GM12878 (cell line): Measurements from ENCODE around the gene RASGRF2. TPM values are rescaled to one million over a fixed set of nuclear protein-coding genes. Genes with fewer than 3 reads are reported as not detected.

Experiments
- ATAC-seq: fragments of 200-7000 bp; cut with Tn5 transposase; 3 replicates; pipeline ENCODE4 v1.9.1; 2020; ENCODE audit warnings: mild to moderate bottlenecking, moderate library complexity
- BruUV-seq: library from RNA; stranded (reverse); fragments of 400-500 nt; replicated peaks from 2 replicates; lab custom pipeline; 2021; lab: Mats Ljungman, UMichigan
- CTCF ChIA-PET: fragments of 300-600 bp; sonication (Branson Sonifier 250); formaldehyde crosslinking; extraction: SDS; loops from one replicate; lab custom pipeline; 2021; ENCODE audit warnings: inconsistent platforms; lab: Yijun Ruan, JAX
- POLR2A ChIA-PET: fragments of 350-600 bp; formaldehyde crosslinking; extraction: SDS; loops from one replicate; lab custom pipeline; 2021; ENCODE audit warnings: inconsistent platforms; lab: Charles Lee
- RAD21 ChIA-PET: fragments of 300-600 bp; sonication (Branson Sonifier 250); formaldehyde crosslinking; loops from one replicate; lab custom pipeline; 2023; ENCODE audit warnings: antibody characterized with exemption; ENCODE audit not compliant: unreplicated experiment; lab: Charles Lee
- SMC1A ChIA-PET: fragments of 300-600 bp; sonication (Branson Sonifier 250); formaldehyde crosslinking; loops from one replicate; lab custom pipeline; 2023; ENCODE audit not compliant: unreplicated experiment, uncharacterized antibody; lab: Charles Lee
- DNase-seq: peaks from one replicate; pipeline ENCODE4 v3.0.0-alpha.2; 2011; ENCODE audit warnings: low read depth, low spot score
- FAIRE-seq: peaks from 3 replicates; lab custom pipeline; 2011; peaks lifted over from hg19 to GRCh38; lab: Jason Lieb, UNC
- H2AFZ ChIP-seq: 2 replicates; pipeline ENCODE4 v1.6.0; 2011; ENCODE audit warnings: low read depth, low read length, control low read depth; ENCODE audit not compliant: control insufficient read depth
- H3K27ac ChIP-seq: 2 replicates; pipeline ENCODE4 v1.5.1; 2011; ENCODE audit warnings: control low read depth; ENCODE audit not compliant: control insufficient read depth, insufficient read depth
- H3K27me3 ChIP-seq, 2 experiments: replicated peaks in 1 of 2; 2 replicates each; pipeline versions ENCODE4 v1.6.0 to v1.6.1; 2011; ENCODE audit warnings: low read length in 1 of 2; ENCODE audit not compliant: control insufficient read depth in 2 of 2, insufficient read depth in 2 of 2
- H3K36me3 ChIP-seq, 2 experiments: 2 replicates each; pipeline ENCODE4 v1.5.1; 2011; ENCODE audit warnings: low read length in 1 of 2; ENCODE audit not compliant: control insufficient read depth in 2 of 2, insufficient read depth in 2 of 2
- H3K4me1 ChIP-seq: 2 replicates; pipeline ENCODE4 v1.6.1; 2011; ENCODE audit warnings: mild to moderate bottlenecking, low read length, moderate library complexity, mixed read lengths; ENCODE audit not compliant: control insufficient read depth, insufficient read depth
- H3K4me2 ChIP-seq: 2 replicates; pipeline ENCODE4 v1.6.0; 2011; ENCODE audit warnings: control low read depth; ENCODE audit not compliant: control insufficient read depth, insufficient read depth
- H3K4me3 ChIP-seq: fragments of 200-600 bp; sonication (generic); 2 replicates; pipeline ENCODE4 v1.5.1; 2016
- H3K79me2 ChIP-seq: 2 replicates; pipeline ENCODE4 v1.6.0; 2011; ENCODE audit warnings: low read length; ENCODE audit not compliant: control insufficient read depth, insufficient read depth
- H3K9ac ChIP-seq: 2 replicates; pipeline ENCODE4 v1.8.0; 2011; ENCODE audit warnings: low read length, control low read depth, mixed read lengths; ENCODE audit not compliant: control insufficient read depth, insufficient read depth
- H3K9me3 ChIP-seq: replicated peaks from 3 replicates; pipeline ENCODE4 v1.5.1; 2011; ENCODE audit warnings: mild to moderate bottlenecking, low read length; ENCODE audit not compliant: control insufficient read depth, insufficient read depth
- H4K20me1 ChIP-seq: 2 replicates; pipeline ENCODE4 v1.6.0; 2011; ENCODE audit not compliant: control insufficient read depth, insufficient read depth
- CHD4 ChIP-seq: fragments of 200-600 bp; sonication (generic); IDR thresholded peaks from 2 replicates; pipeline ENCODE4 v1.6.1; 2016; ENCODE audit warnings: mild to moderate bottlenecking
- CREB1 ChIP-seq: IDR thresholded peaks from 2 replicates; pipeline ENCODE4 v1.6.1; 2012; ENCODE audit warnings: low read depth, mild to moderate bottlenecking, inconsistent platforms
- E2F8 ChIP-seq: fragments of 450-650 bp; IDR thresholded peaks from 2 replicates; pipeline ENCODE4 v1.6.1; 2018; ENCODE audit warnings: mild to moderate bottlenecking, low read depth, moderate library complexity; ENCODE audit not compliant: partially characterized antibody
- EGR1 ChIP-seq, 2 experiments: IDR thresholded peaks; 1 replicate in 1 of 2; 2 replicates in 1 of 2; pipeline ENCODE4 v1.6.1; 2011 to 2012; ENCODE audit warnings: low read depth in 2 of 2, low read length in 2 of 2, borderline replicate concordance in 1 of 2, mild to moderate bottlenecking in 1 of 2, moderate library complexity in 1 of 2
- PML ChIP-seq: IDR thresholded peaks from 2 replicates; pipeline ENCODE4 v1.6.1; 2012; ENCODE audit warnings: low read length, inconsistent platforms
- POLR2A ChIP-seq: IDR thresholded peaks from 2 replicates; pipeline ENCODE4 v1.6.1; 2011; ENCODE audit warnings: low read depth, mild to moderate bottlenecking, low read length
- POLR2AphosphoS2 ChIP-seq: IDR thresholded peaks from 2 replicates; pipeline ENCODE4 v1.6.1; 2011; ENCODE audit warnings: low read depth, mild to moderate bottlenecking, low read length, improper control_type of control experiment, moderate library complexity
- SIN3A ChIP-seq: IDR thresholded peaks from 2 replicates; pipeline ENCODE4 v1.6.1; 2012; ENCODE audit warnings: low read depth, low read length, improper control_type of control experiment
- TCF12 ChIP-seq: IDR thresholded peaks from 2 replicates; pipeline ENCODE4 v1.6.1; 2011; ENCODE audit warnings: low read depth, mild to moderate bottlenecking, low read length
- ZBTB33 ChIP-seq: fragments of 450-650 bp; IDR thresholded peaks from 2 replicates; pipeline ENCODE4 v1.6.1; 2017; ENCODE audit warnings: mild to moderate bottlenecking
- WGBS: methylation state at CpG from one replicate; pipeline ENCODE4 v1.1.6; 2016; ENCODE audit warnings: low lambda C conversion rate; ENCODE audit not compliant: insufficient replicate concordance, insufficient coverage; ENCODE audit errors: missing lambda C conversion rate; 5-methylcytosine and 5-hydroxymethylcytosine counted together
- in situ Hi-C: fragments of 300-500 bp; cut with MboI; formaldehyde crosslinking; loops from 9 replicates; pipeline ENCODE4 v1.14.3; 2018; ENCODE audit warnings: mixed read lengths
- intact Hi-C: fragments of 100-400 bp; cut with micrococcal nuclease; formaldehyde crosslinking; loops from one replicate; pipeline ENCODE4 v1.14.2; 2022; ENCODE audit not compliant: unreplicated experiment
- polyA plus RNA-seq, 11 experiments: library from polyadenylated mRNA; depleted of rRNA in 4 of 11; unstranded in 6 of 11; stranded (reverse) in 5 of 11; fragments of >200 nt; fragmentation: Nextera tagmentation in 4 of 11; fragmentation: Illumina TruSeq in 1 of 11; extraction: Ambion mirVana in 4 of 11; extraction: Trizol in 1 of 11; gene quantifications; 1 replicate in 1 of 11; 2 replicates in 10 of 11; pipeline versions ENCODE4 v1.2.1 to v1.2.3, GENCODE V29; 2011 to 2016; ENCODE audit warnings: inconsistent platforms in 2 of 11, missing spikeins in 2 of 11, low read depth in 1 of 11
- total RNA-seq, 4 experiments: library from RNA; depleted of rRNA in 3 of 4; stranded (reverse); fragments of >200 nt in 3 of 4; fragmentation: Illumina TruSeq in 1 of 4; extraction: Trizol in 1 of 4; gene quantifications; 2 replicates each; pipeline versions ENCODE4 v1.2.1 to v1.2.3, GENCODE V29; 2013 to 2021

Gene RASGRF2
- total and polyA plus RNA-seq, 10 of the 15 experiments (the other 5 are each of a cell fraction or from before 2014, with no cell fraction given): 0.05 to 0.24 (median 0.07) TPM

GRCh38 chr5:81191726-81192372 lies 231.7 kb downstream of the RASGRF2 start:
- Histone ChIP-seq H3K4me3 (no peak overlapping the region), H3K36me3 (no peaks in the 10 kb centered on the region), H3K27me3 (no peaks in the 10 kb centered on the region), H3K79me2 (no peaks in the 10 kb centered on the region), H3K4me2 (no peak overlapping the region), H3K27ac (no peak overlapping the region), H3K9ac (no peak overlapping the region), H4K20me1 (no peaks in the 10 kb centered on the region), H3K9me3 (no peaks in the 10 kb centered on the region), H2AFZ (no peak overlapping the region), H3K4me1 (peaks cover 15% of the 10 kb centered on the region)
- BruUV-seq: no TSS peak
- ATAC-seq: no peak
- ChIA-PET CTCF (interaction anchor here (0.6 to 5.3 kb wide), 12 partner anchors 9 to 1723 kb away, joined by 3 to 24 read pairs (median 4); no protein-coding TSS in a partner anchor), RAD21 (interaction anchor here (1.5 to 2.5 kb wide), 3 partner anchors 9 to 504 kb away, joined by 5 to 6 read pairs (median 5); no protein-coding TSS in a partner anchor), SMC1A (interaction anchor here (0.5 to 4.8 kb wide), 5 partner anchors 10 to 1018 kb away, joined by 3 to 23 read pairs (median 5); no protein-coding TSS in a partner anchor), POLR2A (interaction anchor here (0.9 kb wide), 1 partner anchor 9 kb away, joined by 4 read pairs; no protein-coding TSS in a partner anchor)
- in situ Hi-C loops (no loop called here), intact Hi-C loops (no loop called here)
- no peak for TF ChIP-seq SIN3A
- FAIRE-seq: no peak
- no peak for DNase-seq
- WGBS: 72% methylated on average over 9 of the region's 9 CpGs

GRCh38 chr5:81192373-81192750 lies 232.2 kb downstream of the RASGRF2 start:
- CTCF ChIA-PET: interaction anchor here (0.6 to 5.3 kb wide), 11 partner anchors 10 to 711 kb away, joined by 3 to 24 read pairs (median 4); no protein-coding TSS in a partner anchor
- RAD21 ChIA-PET: interaction anchor here (0.7 to 2.5 kb wide), 4 partner anchors 9 to 974 kb away, joined by 3 to 6 read pairs (median 4); no protein-coding TSS in a partner anchor
- intact Hi-C loops (no loop called here), in situ Hi-C loops (no loop called here)
- BruUV-seq: no TSS peak
- Histone ChIP-seq H3K27me3 (no peaks in the 10 kb centered on the region), H4K20me1 (no peaks in the 10 kb centered on the region), H3K4me1 (peaks cover 15% of the 10 kb centered on the region), H3K4me3 (no peak overlapping the region), H3K4me2 (no peak overlapping the region), H3K79me2 (no peaks in the 10 kb centered on the region), H3K27ac (no peak overlapping the region), H2AFZ (no peak overlapping the region), H3K36me3 (no peaks in the 10 kb centered on the region), H3K9ac (no peak overlapping the region), H3K9me3 (no peaks in the 10 kb centered on the region)
- DNase-seq (no peak), ATAC-seq (no peak), FAIRE-seq (no peak)
- POLR2A ChIA-PET: interaction anchor here (0.9 kb wide), 1 partner anchor 10 kb away, joined by 4 read pairs; no protein-coding TSS in a partner anchor
- SMC1A ChIA-PET: interaction anchor here (0.5 to 4.8 kb wide), 5 partner anchors 9 to 1018 kb away, joined by 3 to 23 read pairs (median 5); no protein-coding TSS in a partner anchor
- 89% methylated on average over 8 of the region's 8 CpGs for WGBS
- no peak for TF ChIP-seq CREB1
- no peak for TF ChIP-seq E2F8
- TF ChIP-seq EGR1 (IDR thresholded peaks at IDR 0.05; ENCODE audit: borderline replicate concordance in 1 of 2, low read depth in 2 of 2, low read length in 2 of 2): no peak
- no peak for TF ChIP-seq PML
- TF ChIP-seq POLR2AphosphoS2: no peak
- no peak for TF ChIP-seq TCF12
- no peak for TF ChIP-seq POLR2A
- no peak for TF ChIP-seq CHD4
- TF ChIP-seq ZBTB33: no peak
